ENCODE results near the gene PSMB2. TPM values are rescaled to one million over a fixed set of nuclear protein-coding genes. Genes with fewer than 3 reads are reported as not detected.

Gene PSMB2
- total RNA-seq, 1 experiment from 2014 or later = 122 TPM

- Histone ChIP-seq H3K4me2 (ENCODE audit: low read length) (no peak overlapping the region), H3K36me3 (ENCODE audit: control insufficient read depth in 1 of 2, insufficient read depth in 2 of 2, low read length in 2 of 2) (peaks cover 50 to 58% of the 10 kb centered on the region in 2 experiments), H3K27me3 (ENCODE audit: insufficient read depth, low read length) (no peaks in the 10 kb centered on the region), H3K4me3 (replicated peaks in 1 of 2; ENCODE audit: low read depth in 1 of 2, low read length in 2 of 2) (no peak overlapping the region), H3K27ac (ENCODE audit: low read depth, low read length) (no peak overlapping the region), H3K9ac (ENCODE audit: low read length) (no peak overlapping the region), H3K9me3 (ENCODE audit: control insufficient read depth in 1 of 2, insufficient read depth in 1 of 2, low read depth in 1 of 2, low read length in 2 of 2) (no peaks in the 10 kb centered on the region), H3K4me1 (ENCODE audit: control insufficient read depth in 1 of 2, insufficient read depth in 2 of 2, low read length in 2 of 2) (no peaks in the 10 kb centered on the region), H3K79me2 (ENCODE audit: insufficient read depth, low read length) (peaks cover 62% of the 10 kb centered on the region), H3K9me2 (ENCODE audit: insufficient read depth) (no peaks in the 10 kb centered on the region), H2AFZ (ENCODE audit: low read depth, low read length, poor library complexity, severe bottlenecking) (no peak overlapping the region), H4K20me1 (ENCODE audit: insufficient read depth) (peaks cover 15% of the 10 kb centered on the region; the same call in 1 of the 2 replicates)
- ATAC-seq = no peak
- POLR2A ChIA-PET = no interaction called here
- CTCF ChIA-PET = interaction anchor here (1.2 kb wide), 1 partner anchor 122 kb away, joined by 3 read pairs; no protein-coding TSS in a partner anchor
- TF ChIP-seq CBX3 (IDR thresholded peaks at IDR 0.05; ENCODE audit: low read depth) = no peak
- no peak for TF ChIP-seq SIN3A (IDR thresholded peaks at IDR 0.05; ENCODE audit: low read depth)
- TF ChIP-seq, protein P1, sequence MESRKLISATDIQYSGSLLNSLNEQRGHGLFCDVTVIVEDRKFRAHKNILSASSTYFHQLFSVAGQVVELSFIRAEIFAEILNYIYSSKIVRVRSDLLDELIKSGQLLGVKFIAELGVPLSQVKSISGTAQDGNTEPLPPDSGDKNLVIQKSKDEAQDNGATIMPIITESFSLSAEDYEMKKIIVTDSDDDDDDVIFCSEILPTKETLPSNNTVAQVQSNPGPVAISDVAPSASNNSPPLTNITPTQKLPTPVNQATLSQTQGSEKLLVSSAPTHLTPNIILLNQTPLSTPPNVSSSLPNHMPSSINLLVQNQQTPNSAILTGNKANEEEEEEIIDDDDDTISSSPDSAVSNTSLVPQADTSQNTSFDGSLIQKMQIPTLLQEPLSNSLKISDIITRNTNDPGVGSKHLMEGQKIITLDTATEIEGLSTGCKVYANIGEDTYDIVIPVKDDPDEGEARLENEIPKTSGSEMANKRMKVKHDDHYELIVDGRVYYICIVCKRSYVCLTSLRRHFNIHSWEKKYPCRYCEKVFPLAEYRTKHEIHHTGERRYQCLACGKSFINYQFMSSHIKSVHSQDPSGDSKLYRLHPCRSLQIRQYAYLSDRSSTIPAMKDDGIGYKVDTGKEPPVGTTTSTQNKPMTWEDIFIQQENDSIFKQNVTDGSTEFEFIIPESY (IDR thresholded peaks at IDR 0.05; ENCODE audit: extremely low read depth, insufficient replicate concordance, low read length) = no peak
- no peak for TF ChIP-seq YY1 (IDR thresholded peaks at IDR 0.05; ENCODE audit: extremely low read depth, insufficient replicate concordance, low read depth, low read length)
- TF ChIP-seq MAX (IDR thresholded peaks at IDR 0.05) = no peak
- TF ChIP-seq FOSL1 (IDR thresholded peaks at IDR 0.05; ENCODE audit: low read depth) = no peak
- TF ChIP-seq ELF1 (IDR thresholded peaks at IDR 0.05; ENCODE audit: borderline replicate concordance, low read depth) = no peak
- no peak for TF ChIP-seq POLR2AphosphoS5 (IDR thresholded peaks at IDR 0.05; ENCODE audit: low read depth, low read length)
- TF ChIP-seq EZH2phosphoT487 (IDR thresholded peaks at IDR 0.05; ENCODE audit: borderline replicate concordance) = no peak
- no peak for TF ChIP-seq ZNF274 (IDR thresholded peaks at IDR 0.05; ENCODE audit: low read depth, low read length)
- no peak for TF ChIP-seq CTCF (IDR thresholded peaks at IDR 0.05 in 2 of 3, conservative IDR thresholded peaks at IDR 0.05 in 1 of 3; ENCODE audit: borderline replicate concordance in 1 of 3, insufficient read depth in 1 of 3, low read depth in 2 of 3, low read length in 2 of 3)
- TF ChIP-seq JUND (IDR thresholded peaks at IDR 0.05) = no peak
- no peak for TF ChIP-seq POLR2A (IDR thresholded peaks at IDR 0.05; ENCODE audit: borderline replicate concordance, extremely low read depth, insufficient read depth, insufficient read length)
- no peak for TF ChIP-seq EGR1 (IDR thresholded peaks at IDR 0.05; ENCODE audit: low read depth)
- RAD21 ChIA-PET (ENCODE audit: low non-redundant PET in 1 of 2, low total read pairs in 2 of 2, uncharacterized antibody in 2 of 2, unreplicated experiment in 2 of 2) = no interaction called here
- BruUV-seq (replicated peaks) = no TSS peak
- no peak for DNase-seq (ENCODE audit: low read depth, low spot score)
- intact Hi-C loops (cut with micrococcal nuclease) = no loop called here
Measured at GRCh38 chr1:35605071-35605866, 36.1 kb downstream of the PSMB2 start.

Measured in HCT116 (cell line).